Right lobe of liver (tissue), 6 donors: ENCODE data around the gene SH3RF3. TPM values are rescaled to one million over a fixed set of nuclear protein-coding genes. Genes with fewer than 3 reads are reported as not detected.

Experiments used
- ATAC-seq, 4 donors: fragments of 200-7000 bp; cut with Tn5 transposase; one replicate each; pipeline ENCODE4 v1.9.1; 2020; ENCODE audit warnings: mild to moderate bottlenecking in 4 of 4, moderate library complexity in 4 of 4
- DNase-seq, 3 donors: peaks; one replicate each; pipeline ENCODE4 v3.0.0-alpha.2; 2020
- H3K27ac ChIP-seq, 3 donors: fragments of 200-600 bp; one replicate each; pipeline ENCODE4 v1.8.0; 2022
- H3K27me3 ChIP-seq, 2 donors: fragments of 200-600 bp; one replicate each; pipeline ENCODE4 v1.8.0; 2022
- H3K36me3 ChIP-seq, 4 donors: fragments of 200-600 bp; sonication (generic) in 1 of 4; one replicate each; pipeline versions ENCODE4 v1.5.1 to v1.8.0; 2017 to 2022; ENCODE audit warnings: control low read depth in 1 of 4
- H3K4me1 ChIP-seq, 4 donors: fragments of 200-600 bp; sonication (generic) in 1 of 4; one replicate each; pipeline versions ENCODE4 v1.5.1 to v1.8.0; 2017 to 2022; ENCODE audit warnings: control low read depth in 1 of 4
- H3K4me3 ChIP-seq, 3 donors: fragments of 200-600 bp; one replicate each; pipeline ENCODE4 v1.8.0; 2022
- H3K9me3 ChIP-seq, 4 donors: fragments of 200-600 bp; sonication (generic) in 1 of 4; one replicate each; pipeline versions ENCODE4 v1.5.1 to v1.8.0; 2017 to 2022; ENCODE audit warnings: control low read depth in 1 of 4
- CTCF ChIP-seq, 4 donors: fragments of 200-600 bp in 3 of 4; fragments of 450-650 bp in 1 of 4; IDR thresholded peaks; one replicate each; pipeline versions ENCODE4 v1.5.1 to v1.8.0; 2016 to 2022; ENCODE audit warnings: antibody characterized with exemption in 4 of 4, mild to moderate bottlenecking in 2 of 4
- POLR2A ChIP-seq: fragments of 450-650 bp; IDR thresholded peaks from one replicate; pipeline ENCODE4 v1.6.1; 2017; ENCODE audit warnings: antibody characterized with exemption, mild to moderate bottlenecking
- WGBS: methylation state at CpG from one replicate; pipeline ENCODE4 v1.1.6; 2018; ENCODE audit warnings: low coverage, low lambda C conversion rate; ENCODE audit not compliant: insufficient coverage; ENCODE audit errors: missing lambda C conversion rate; 5-methylcytosine and 5-hydroxymethylcytosine counted together
- intact Hi-C, 2 donors: fragments of 100-400 bp; cut with DNase I; formaldehyde crosslinking; loops; one replicate each; pipeline versions ENCODE4 v1.11.2 to v1.14.1; 2022
- total RNA-seq, 6 experiments: library from RNA; depleted of rRNA in 2 of 6; stranded (reverse); fragments of >200 nt in 2 of 6; fragmentation: NEBNext Ultra II Directional in 3 of 6; extraction: Animal tissue kit (Norgen Biotek cat#: 25700) in 3 of 6; gene quantifications; one replicate each; pipeline versions ENCODE4 v1.1.0 to v1.2.4, GENCODE V29; 2016 to 2023
- donor health status: DM: no; HTN: yes; CAD: no.
- donor health status: DM: no; HTN: no; CAD: no.
- donor health status: DM: no; HTN: no; CAD: no.
- donor health status: DM: no; HTN: yes; CAD: no.
- donor health status: DM: no; HTN: yes; CAD: no.

The SH3RF3 gene
- total RNA-seq, 6 experiments from 2014 or later: 0.68 to 1.6 (median 1.2) TPM

- no peak for DNase-seq
- intact Hi-C loops: no loop called here
- H3K4me3 ChIP-seq: no peak overlapping the region
- H3K4me1 ChIP-seq: no peaks in the 10 kb centered on the region
- H3K27ac ChIP-seq: no peak overlapping the region
- H3K36me3 ChIP-seq: no peaks in the 10 kb centered on the region
- TF ChIP-seq CTCF (IDR thresholded peaks at IDR 0.05) (no peak), POLR2A (no peak)
- ATAC-seq: no peak
- 88% methylated on average over 7 of the region's 7 CpGs for WGBS
- H3K9me3 ChIP-seq: no peaks in the 10 kb centered on the region
- H3K27me3 ChIP-seq: no peaks in the 10 kb centered on the region
Observed at GRCh38 chr2:109393662-109393972, 264.6 kb downstream of the SH3RF3 start.

GRCh38 chr2:109395494-109396201 is 266.6 kb downstream of the SH3RF3 start:
- no peaks in the 10 kb centered on the region for H3K27me3 ChIP-seq
- no peaks in the 10 kb centered on the region for H3K4me1 ChIP-seq
- no peak overlapping the region for H3K27ac ChIP-seq
- no peaks in the 10 kb centered on the region for H3K36me3 ChIP-seq
- DNase-seq: no peak
- no peak overlapping the region for H3K4me3 ChIP-seq
- H3K9me3 ChIP-seq: no peaks in the 10 kb centered on the region
- ATAC-seq: no peak
- no peak for TF ChIP-seq POLR2A
- no peak for TF ChIP-seq CTCF (IDR thresholded peaks at IDR 0.05)
- WGBS: 79% methylated on average over 6 of the region's 15 CpGs
- intact Hi-C loops: no loop called here

- ATAC-seq (peak in 2 of 4 donors; percentile 6 to 21), DNase-seq (no peak)
- no peak overlapping the region for H3K4me3 ChIP-seq
- no peaks in the 10 kb centered on the region for H3K9me3 ChIP-seq
- intact Hi-C loops: no loop called here
- TF ChIP-seq POLR2A (no peak), CTCF (IDR thresholded peaks at IDR 0.05) (no peak)
- no peaks in the 10 kb centered on the region for H3K4me1 ChIP-seq
- H3K27me3 ChIP-seq: no peaks in the 10 kb centered on the region
- WGBS: 45% methylated on average over 8 of the region's 15 CpGs
- no peaks in the 10 kb centered on the region for H3K36me3 ChIP-seq
- H3K27ac ChIP-seq: no peak overlapping the region
Observed at GRCh38 chr2:109396202-109397180, 267.5 kb downstream of the SH3RF3 start.

GRCh38 chr2:109397893-109398292 is 268.9 kb downstream of the SH3RF3 start:
- no peak for ATAC-seq
- TF ChIP-seq POLR2A: no peak
- no peak for TF ChIP-seq CTCF (IDR thresholded peaks at IDR 0.05)
- no peaks in the 10 kb centered on the region for H3K9me3 ChIP-seq
- WGBS: 71% methylated on average over 3 of the region's 9 CpGs
- H3K27me3 ChIP-seq: no peaks in the 10 kb centered on the region
- no peaks in the 10 kb centered on the region for H3K4me1 ChIP-seq
- H3K4me3 ChIP-seq: no peak overlapping the region
- no peak for DNase-seq
- H3K27ac ChIP-seq: no peak overlapping the region
- intact Hi-C loops: no loop called here
- no peaks in the 10 kb centered on the region for H3K36me3 ChIP-seq
